Adrenal gland (tissue), 12 donors: Measurements from ENCODE around the gene CFAP221. TPM values are rescaled to one million over a fixed set of nuclear protein-coding genes. Genes with fewer than 3 reads are reported as not detected.

Experiments used
- DNase-seq, 7 donors: peaks; one replicate each; pipeline ENCODE4 v3.0.0-alpha.2; 2019 to 2020
- H3K27ac ChIP-seq, 5 donors: fragments of 200-600 bp; sonication (generic) in 4 of 5; 1 replicate in 3 of 5; 2 replicates in 2 of 5; pipeline versions ENCODE4 v1.5.1 to v1.8.0; 2016 to 2020; ENCODE audit warnings: mild to moderate bottlenecking in 1 of 5
- H3K27me3 ChIP-seq: fragments of 200-600 bp; 2 replicates; pipeline ENCODE4 v1.8.0; 2021
- H3K36me3 ChIP-seq, 2 donors: fragments of 200-600 bp; replicated peaks in 1 of 2; 1 replicate in 1 of 2; 2 replicates in 1 of 2; pipeline versions ENCODE4 v1.5.1 to v1.8.0; 2018 to 2022
- H3K4me1 ChIP-seq, 2 donors: fragments of 200-600 bp; replicated peaks in 1 of 2; 1 replicate in 1 of 2; 2 replicates in 1 of 2; pipeline versions ENCODE4 v1.5.1 to v1.8.0; 2018 to 2021
- H3K4me3 ChIP-seq, 4 donors: fragments of 200-600 bp; sonication (generic) in 3 of 4; one replicate each; pipeline ENCODE4 v1.5.1; 2016 to 2018
- H3K9me3 ChIP-seq, 3 donors: fragments of 200-600 bp; sonication (generic) in 1 of 3; replicated peaks in 1 of 3; 1 replicate in 2 of 3; 2 replicates in 1 of 3; pipeline versions ENCODE4 v1.5.1 to v1.8.0; 2016 to 2021
- CTCF ChIP-seq, 6 experiments: fragments of 450-650 bp in 4 of 6; fragments of 200-600 bp in 2 of 6; sonication (generic) in 1 of 6; IDR thresholded peaks; 1 replicate in 5 of 6; 2 replicates in 1 of 6; pipeline versions ENCODE4 v1.5.1 to v1.8.0; 2016 to 2021; ENCODE audit warnings: antibody characterized with exemption in 6 of 6, mild to moderate bottlenecking in 2 of 6, moderate library complexity in 1 of 6
- POLR2A ChIP-seq, 2 donors: fragments of 450-650 bp; IDR thresholded peaks; one replicate each; pipeline ENCODE4 v1.6.1; 2017; ENCODE audit warnings: antibody characterized with exemption in 2 of 2, mild to moderate bottlenecking in 2 of 2, moderate library complexity in 1 of 2
- WGBS, 4 donors: extraction: QIAGEN DNeasy Blood & Tissue Kit in 2 of 4; methylation state at CpG; one replicate each; pipeline versions ENCODE4 v1.1.5 to v1.1.7; 2013 to 2017; 5-methylcytosine and 5-hydroxymethylcytosine counted together
- intact Hi-C, 2 donors: fragments of 100-400 bp; cut with DNase I; formaldehyde crosslinking; loops; one replicate each; pipeline versions ENCODE4 v1.14.1 to v1.15.0; 2022 to 2023
- polyA plus RNA-seq, 3 donors: library from polyadenylated mRNA; stranded (reverse); fragments of 200-250 nt in 2 of 3; fragments of 350-450 nt in 1 of 3; fragmentation: Illumina TruSeq in 1 of 3; extraction: RNeasy Lipid Tissue Mini Kit (QIAGEN cat#74804) in 1 of 3; gene quantifications; one replicate each; pipeline ENCODE4 v1.2.3, GENCODE V29; 2013 to 2014
- total RNA-seq, 9 donors: library from RNA; depleted of rRNA in 4 of 9; stranded (reverse); fragments of >200 nt in 4 of 9; fragments of 120-200 nt in 1 of 9; fragmentation: NEBNext Ultra II Directional in 1 of 9; extraction: Animal tissue kit (Norgen Biotek cat#: 25700) in 1 of 9; gene quantifications; one replicate each; pipeline versions ENCODE4 v1.1.0 to v1.2.4, GENCODE V29; 2013 to 2023
- donor health status: healthy with polysubstance abuse.
- donor health status: Bipolar disorder and iron deficiency.
- donor health status: DM: yes; HTN: yes; CAD: no.
- donor health status: DM: no; HTN: no; CAD: no.
- donor health status: DM: no; HTN: no; CAD: no.
- donor health status: DM: yes; HTN: yes; CAD: no.

The CFAP221 gene
- total and polyA plus RNA-seq, 12 donors, result 1.1 to 14.0 (median 4.4) TPM

GRCh38 chr2:119549241-119549640 lies 5.0 kb downstream of the CFAP221 start:
- H3K27me3 ChIP-seq, result no peaks in the 10 kb centered on the region
- H3K27ac ChIP-seq, result no peak overlapping the region
- H3K9me3 ChIP-seq, result no peaks in the 10 kb centered on the region
- TF ChIP-seq POLR2A (IDR thresholded peaks at IDR 0.05) (no peak), CTCF (IDR thresholded peaks at IDR 0.05) (no peak)
- intact Hi-C loops, result no loop called here
- DNase-seq, result peak in 2 of 7 donors; percentile 35 to 45
- no peak overlapping the region for H3K4me3 ChIP-seq
- WGBS, 4 donors, result 52 to 69% (median 64%) methylated on average over 1 of the region's 1 CpG
- H3K36me3 ChIP-seq, result no peaks in the 10 kb centered on the region
- H3K4me1 ChIP-seq, result peaks cover 2 to 24% of the 10 kb centered on the region in 2 donors

GRCh38 chr2:119550346-119550745 lies 6.1 kb downstream of the CFAP221 start:
- Histone ChIP-seq H3K27me3 (no peaks in the 10 kb centered on the region), H3K27ac (no peak overlapping the region), H3K9me3 (no peaks in the 10 kb centered on the region), H3K4me3 (no peak overlapping the region), H3K36me3 (no peaks in the 10 kb centered on the region), H3K4me1 (peaks cover 2 to 20% of the 10 kb centered on the region in 2 donors)
- TF ChIP-seq CTCF (IDR thresholded peaks at IDR 0.05), result no peak
- no peak for TF ChIP-seq POLR2A (IDR thresholded peaks at IDR 0.05)
- DNase-seq, result no peak
- WGBS, 4 donors, result 64 to 75% (median 72%) methylated on average over 2 of the region's 2 CpGs
- intact Hi-C loops, result loop anchor here in 1 of 2 donors (10.0 kb wide), 1 partner anchor 486 kb away; no protein-coding TSS in a partner anchor

GRCh38 chr2:119550856-119551255 lies 6.6 kb downstream of the CFAP221 start:
- TF ChIP-seq POLR2A (IDR thresholded peaks at IDR 0.05) (no peak), CTCF (IDR thresholded peaks at IDR 0.05) (no peak)
- WGBS, 4 donors, result 89 to 97% (median 96%) methylated on average over 1 of the region's 1 CpG
- no peak for DNase-seq
- H3K27me3 ChIP-seq, result no peaks in the 10 kb centered on the region
- peaks cover 2 to 18% of the 10 kb centered on the region in 2 donors for H3K4me1 ChIP-seq
- no peaks in the 10 kb centered on the region for H3K9me3 ChIP-seq
- no peak overlapping the region for H3K4me3 ChIP-seq
- intact Hi-C loops, result loop anchor here in 1 of 2 donors (10.0 kb wide), 1 partner anchor 486 kb away; no protein-coding TSS in a partner anchor
- no peak overlapping the region for H3K27ac ChIP-seq
- H3K36me3 ChIP-seq, result no peaks in the 10 kb centered on the region

GRCh38 chr2:119552902-119553301 lies 8.7 kb downstream of the CFAP221 start:
- Histone ChIP-seq H3K36me3 (no peaks in the 10 kb centered on the region), H3K4me3 (no peak overlapping the region), H3K27ac (no peak overlapping the region), H3K9me3 (no peaks in the 10 kb centered on the region), H3K4me1 (peaks cover 2 to 14% of the 10 kb centered on the region in 2 donors), H3K27me3 (no peaks in the 10 kb centered on the region)
- intact Hi-C loops, result loop anchor here in 1 of 2 donors (10.0 kb wide), 1 partner anchor 488 kb away; no protein-coding TSS in a partner anchor
- WGBS, 4 donors, result 87 to 90% (median 88%) methylated on average over 3 of the region's 3 CpGs
- no peak for DNase-seq
- TF ChIP-seq POLR2A (IDR thresholded peaks at IDR 0.05) (no peak), CTCF (IDR thresholded peaks at IDR 0.05) (no peak)
